Endothelial cell of umbilical vein (primary cell): ENCODE measurements around the gene ANKLE2. TPM values are rescaled to one million over a fixed set of nuclear protein-coding genes. Genes with fewer than 3 reads are reported as not detected.

ENCODE experiments used
- BruUV-seq: library from RNA; stranded (reverse); fragments of 400-500 nt; replicated peaks from 2 replicates; lab custom pipeline; 2021; lab: Mats Ljungman, UMichigan
- CTCF ChIA-PET: fragments of 300-600, 350-600 bp; sonication (Branson Sonifier 250); formaldehyde crosslinking; loops from one replicate; lab custom pipeline; 2021; ENCODE audit warnings: antibody characterized with exemption, inconsistent platforms; lab: Charles Lee
- POLR2A ChIA-PET: fragments of 300-600, 350-600 bp; sonication (Branson Sonifier 250); formaldehyde crosslinking; loops from one replicate; lab custom pipeline; 2021; ENCODE audit warnings: antibody characterized with exemption, inconsistent platforms; lab: Charles Lee
- DNase-seq: peaks from one replicate; pipeline ENCODE4 v3.0.0-alpha.2; 2011; ENCODE audit warnings: low read depth, low spot score
- FAIRE-seq: peaks from 2 replicates; lab custom pipeline; 2011; peaks lifted over from hg19 to GRCh38; lab: Jason Lieb, UNC
- H2AFZ ChIP-seq: 2 replicates; pipeline ENCODE4 v1.6.0; 2012; ENCODE audit warnings: low read depth, low read length, control low read depth, inconsistent platforms
- H3K27ac ChIP-seq: 2 replicates; pipeline ENCODE4 v1.5.1; 2011; ENCODE audit warnings: low read depth, mild to moderate bottlenecking, control low read depth, low read length, moderate library complexity; ENCODE audit not compliant: insufficient read depth
- H3K27me3 ChIP-seq, 2 experiments: 2 replicates each; pipeline versions ENCODE4 v1.6.0 to v1.6.1; 2011; ENCODE audit warnings: low read length in 2 of 2, mixed read lengths in 1 of 2; ENCODE audit not compliant: control insufficient read depth in 2 of 2, insufficient read depth in 2 of 2
- H3K36me3 ChIP-seq, 2 experiments: 2 replicates in 1 of 2; 3 replicates in 1 of 2; pipeline ENCODE4 v1.5.1; 2011; ENCODE audit warnings: low read length in 2 of 2, mild to moderate bottlenecking in 1 of 2, moderate library complexity in 1 of 2; ENCODE audit not compliant: control insufficient read depth in 2 of 2, insufficient read depth in 2 of 2; ENCODE audit errors: extremely low read depth in 1 of 2
- H3K4me1 ChIP-seq: 3 replicates; pipeline ENCODE4 v1.5.1; 2011; ENCODE audit warnings: mild to moderate bottlenecking, low read length; ENCODE audit not compliant: control insufficient read depth, insufficient read depth; ENCODE audit errors: extremely low read depth
- H3K4me2 ChIP-seq: 2 replicates; pipeline ENCODE4 v1.6.1; 2011; ENCODE audit warnings: low read length, control low read depth, mixed read lengths; ENCODE audit not compliant: insufficient read depth
- H3K4me3 ChIP-seq, 3 experiments: fragments of 200-600 bp in 1 of 3; sonication (generic), shearing (Covaris generic) in 1 of 3; replicated peaks in 1 of 3; 2 replicates each; pipeline ENCODE4 v1.5.1; 2011 to 2016; ENCODE audit warnings: control low read depth in 3 of 3, low read length in 3 of 3, mild to moderate bottlenecking in 2 of 3, inconsistent platforms in 1 of 3, low read depth in 1 of 3, moderate library complexity in 1 of 3; ENCODE audit not compliant: insufficient read depth in 1 of 3
- H3K79me2 ChIP-seq: 2 replicates; pipeline ENCODE4 v1.6.0; 2012; ENCODE audit warnings: low read length, inconsistent platforms; ENCODE audit not compliant: control insufficient read depth, insufficient read depth
- H3K9ac ChIP-seq: replicated peaks from 2 replicates; pipeline ENCODE3; 2011; ENCODE audit warnings: low read length, control low read depth; ENCODE audit not compliant: insufficient read depth; ENCODE audit errors: extremely low read depth
- H3K9me1 ChIP-seq: replicated peaks from 3 replicates; pipeline ENCODE4 v1.6.0; 2011; ENCODE audit warnings: mild to moderate bottlenecking, low read length; ENCODE audit not compliant: control insufficient read depth, insufficient read depth; ENCODE audit errors: extremely low read depth
- H3K9me3 ChIP-seq: replicated peaks from 2 replicates; pipeline ENCODE4 v1.5.1; 2012; ENCODE audit warnings: low read length, inconsistent platforms; ENCODE audit not compliant: control insufficient read depth, insufficient read depth
- H4K20me1 ChIP-seq: replicated peaks from 2 replicates; pipeline ENCODE3; 2011; ENCODE audit warnings: mild to moderate bottlenecking, low read length; ENCODE audit not compliant: control insufficient read depth, insufficient read depth; ENCODE audit errors: extremely low read depth
- CTCF ChIP-seq, 2 donors: IDR thresholded peaks; 1 replicate in 1 of 2; 2 replicates in 1 of 2; pipeline ENCODE4 v1.5.1; 2011; ENCODE audit warnings: low read length in 2 of 2, mild to moderate bottlenecking in 2 of 2, moderate library complexity in 2 of 2, control low read depth in 1 of 2, inconsistent platforms in 1 of 2, low read depth in 1 of 2; ENCODE audit not compliant: insufficient read depth in 1 of 2; ENCODE audit errors: extremely low read depth in 1 of 2
- EZH2 ChIP-seq: IDR thresholded peaks from 2 replicates; pipeline ENCODE4 v1.6.1; 2012; ENCODE audit warnings: borderline replicate concordance, low read depth, mild to moderate bottlenecking, moderate library complexity, low read length, inconsistent platforms; ENCODE audit not compliant: severe bottlenecking
- FOS ChIP-seq: IDR thresholded peaks from 2 replicates; pipeline ENCODE4 v1.6.1; 2011; ENCODE audit warnings: mild to moderate bottlenecking, low read length, moderate library complexity, borderline replicate concordance; ENCODE audit not compliant: insufficient read depth
- GATA2 ChIP-seq: IDR thresholded peaks from 2 replicates; pipeline ENCODE4 v1.7.0; 2011; ENCODE audit warnings: low read depth, mild to moderate bottlenecking, moderate library complexity, mixed read lengths, low read length; ENCODE audit not compliant: insufficient read length, insufficient read depth
- JUN ChIP-seq: IDR thresholded peaks from 2 replicates; pipeline ENCODE4 v1.6.1; 2011; ENCODE audit warnings: borderline replicate concordance, low read depth; ENCODE audit not compliant: insufficient read length, insufficient read depth
- MAX ChIP-seq: IDR thresholded peaks from 2 replicates; pipeline ENCODE4 v1.6.1; 2011; ENCODE audit not compliant: insufficient read depth, insufficient read length
- MYC ChIP-seq: IDR thresholded peaks from one replicate; pipeline ENCODE4 v1.6.1; 2011; ENCODE audit warnings: mild to moderate bottlenecking, low read depth, low read length
- POLR2A ChIP-seq: IDR thresholded peaks from 2 replicates; pipeline ENCODE4 v1.6.1; 2012; ENCODE audit warnings: low read depth, mild to moderate bottlenecking, control low read depth, low read length
- POLR2AphosphoS5 ChIP-seq: IDR thresholded peaks from 2 replicates; pipeline ENCODE4 v1.6.1; 2012; ENCODE audit warnings: low read depth, mild to moderate bottlenecking, control low read depth, low read length, moderate library complexity; ENCODE audit not compliant: insufficient read depth
- dilution Hi-C: fragments of 300-500 bp; cut with MboI; formaldehyde crosslinking; loops from one replicate; pipeline ENCODE4 v1.15.0; 2019; ENCODE audit warnings: low sequenced_read_pairs; ENCODE audit not compliant: extremely low pct_ligation_motif_present
- intact Hi-C: fragments of 100-400 bp; cut with micrococcal nuclease; formaldehyde crosslinking; loops from one replicate; pipeline ENCODE4 v1.10.0; 2022
- polyA plus RNA-seq, 4 experiments: library from polyadenylated mRNA; depleted of rRNA in 3 of 4; stranded (reverse) in 3 of 4; unstranded in 1 of 4; fragments of >200 nt; gene quantifications; 2 replicates each; pipeline versions ENCODE4 v1.2.1 to v1.2.3, GENCODE V29; 2011 to 2012; ENCODE audit warnings: missing spikeins in 1 of 4
- total RNA-seq: library from RNA; stranded (reverse); gene quantifications from 2 replicates; pipeline ENCODE4 v1.2.3, GENCODE V29; 2021

ANKLE2 gene
- total and polyA plus RNA-seq, 2 donors (not counting 3 experiments of a cell fraction or from before 2014, with no cell fraction given) = 75.8 to 112 TPM

- POLR2A ChIA-PET = no interaction called here
- H2AFZ ChIP-seq = no peak overlapping the region
- BruUV-seq = no TSS peak
- peaks cover 4% of the 10 kb centered on the region for H3K79me2 ChIP-seq
- intact Hi-C loops = no loop called here
- CTCF ChIA-PET = no interaction called here
- no peaks in the 10 kb centered on the region for H4K20me1 ChIP-seq
- FAIRE-seq (no peak), DNase-seq (no peak)
- H3K4me3 ChIP-seq = no peak overlapping the region
- dilution Hi-C loops = no loop called here
- TF ChIP-seq EZH2 (no peak), MAX (no peak), FOS (no peak), JUN (no peak), POLR2A (no peak), CTCF (IDR thresholded peaks at IDR 0.05; ENCODE audit: extremely low read depth in 1 of 2, insufficient read depth in 1 of 2, low read depth in 1 of 2, low read length in 2 of 2) (no peak), POLR2AphosphoS5 (no peak), GATA2 (no peak), MYC (no peak)
- no peaks in the 10 kb centered on the region for H3K9me3 ChIP-seq
- no peaks in the 10 kb centered on the region for H3K4me1 ChIP-seq
- no peak overlapping the region for H3K9ac ChIP-seq
- no peak overlapping the region for H3K4me2 ChIP-seq
- H3K9me1 ChIP-seq = no peaks in the 10 kb centered on the region
- H3K27me3 ChIP-seq = no peaks in the 10 kb centered on the region
- peaks cover 8 to 55% of the 10 kb centered on the region in 2 experiments for H3K36me3 ChIP-seq
- no peak overlapping the region for H3K27ac ChIP-seq
Measured at GRCh38 chr12:132788375-132789098, 26.9 kb upstream of the ANKLE2 start.
